ENCODE data around the gene ARHGEF40.

Gene ARHGEF40

GRCh38 chr14:21084998-21085853 is 15.1 kb downstream of the ARHGEF40 start:
- DNase-seq = no peak

GRCh38 chr14:21086908-21087293 is 16.8 kb downstream of the ARHGEF40 start:
- no peak for DNase-seq

GRCh38 chr14:21087294-21088091 is 17.4 kb downstream of the ARHGEF40 start:
- DNase-seq = peak; percentile 50

- peak; percentile 29 for DNase-seq
These were observed 18.6 kb downstream of the ARHGEF40 start for GRCh38 chr14:21088687-21089086.

GRCh38 chr14:21089271-21089670 is 19.2 kb downstream of the ARHGEF40 start:
- no peak for DNase-seq

GRCh38 chr14:21089877-21090193 is 19.7 kb downstream of the ARHGEF40 start:
- no peak for DNase-seq

GRCh38 chr14:21090194-21090939 is 20.3 kb downstream of the ARHGEF40 start:
- DNase-seq = no peak

- DNase-seq = no peak
These were observed 21.0 kb downstream of the ARHGEF40 start for GRCh38 chr14:21090940-21091663.

GRCh38 chr14:21091821-21092272 is 21.7 kb downstream of the ARHGEF40 start:
- DNase-seq = no peak

GRCh38 chr14:21092273-21093011 is 22.3 kb downstream of the ARHGEF40 start:
- peak; percentile 91 for DNase-seq

- no peak for DNase-seq
These were observed 22.9 kb downstream of the ARHGEF40 start for GRCh38 chr14:21093018-21093417.

- DNase-seq = no peak
These were observed 23.9 kb downstream of the ARHGEF40 start for GRCh38 chr14:21093769-21094681.

- no peak for DNase-seq
These were observed 25.5 kb downstream of the ARHGEF40 start for GRCh38 chr14:21095430-21096205.

GRCh38 chr14:21096438-21096837 is 26.3 kb downstream of the ARHGEF40 start:
- DNase-seq = no peak

GRCh38 chr14:21096978-21097635 is 27.0 kb downstream of the ARHGEF40 start:
- DNase-seq = no peak

- DNase-seq = no peak
These were observed 27.6 kb downstream of the ARHGEF40 start for GRCh38 chr14:21097636-21098075.

- peak; percentile 73 for DNase-seq
These were observed 28.2 kb downstream of the ARHGEF40 start, which contains the start of gene ZNF219 for GRCh38 chr14:21098076-21098891. Gene ZNF219 (minus strand): TSS chr14:21098655. CDS start chr14:21093591, 5,064 bp downstream.
